Common myeloid progenitor, CD34-positive (primary cell): ENCODE measurements around the gene GPR45.

ENCODE experiments used
- CTCF ChIA-PET: fragments of 350-600 bp; sonication (Branson Sonifier 250); formaldehyde crosslinking; loops from one replicate; lab custom pipeline; 2021; ENCODE audit warnings: antibody characterized with exemption; lab: Charles Lee
- POLR2A ChIA-PET: fragments of 350-600 bp; sonication (Branson Sonifier 250); formaldehyde crosslinking; loops from one replicate; lab custom pipeline; 2021; ENCODE audit warnings: antibody characterized with exemption; lab: Charles Lee
- DNase-seq, 3 donors: peaks; one replicate each; pipeline versions ENCODE4 v3.0.0 to v3.0.0-alpha.2; 2013
- H3K27ac ChIP-seq, 2 experiments: 1 replicate in 1 of 2; 2 replicates in 1 of 2; pipeline ENCODE4 v1.7.0; 2013; ENCODE audit warnings: inconsistent platforms in 2 of 2, low read length in 2 of 2, mild to moderate bottlenecking in 2 of 2, low read depth in 1 of 2, moderate library complexity in 1 of 2; ENCODE audit not compliant: severe bottlenecking in 2 of 2, insufficient read depth in 1 of 2, poor library complexity in 1 of 2
- H3K27me3 ChIP-seq, 5 experiments: replicated peaks in 2 of 5; 1 replicate in 3 of 5; 2 replicates in 2 of 5; pipeline versions ENCODE4 v1.6.1 to v1.7.0; 2013; ENCODE audit warnings: low read length in 4 of 5, mild to moderate bottlenecking in 2 of 5, moderate library complexity in 2 of 5, inconsistent platforms in 1 of 5; ENCODE audit not compliant: insufficient read depth in 5 of 5, control insufficient read depth in 4 of 5
- H3K36me3 ChIP-seq, 4 experiments: 1 replicate in 2 of 4; 2 replicates in 2 of 4; pipeline versions ENCODE4 v1.6.1 to v1.7.0; 2013; ENCODE audit warnings: low read length in 3 of 4, control low read depth in 1 of 4, mild to moderate bottlenecking in 1 of 4; ENCODE audit not compliant: control insufficient read depth in 4 of 4, insufficient read depth in 4 of 4
- H3K4me1 ChIP-seq, 4 experiments: 1 replicate in 3 of 4; 2 replicates in 1 of 4; pipeline versions ENCODE4 v1.6.1 to v1.7.1; 2013; ENCODE audit warnings: low read length in 3 of 4, mild to moderate bottlenecking in 3 of 4, control low read depth in 1 of 4, inconsistent platforms in 1 of 4, moderate library complexity in 1 of 4; ENCODE audit not compliant: control insufficient read depth in 4 of 4, insufficient read depth in 4 of 4; ENCODE audit errors: control extremely low read depth in 1 of 4
- H3K4me3 ChIP-seq, 7 experiments: 1 replicate in 4 of 7; 2 replicates in 3 of 7; pipeline versions ENCODE4 v1.5.1 to v1.7.0; 2013; ENCODE audit warnings: mild to moderate bottlenecking in 7 of 7, low read length in 6 of 7, moderate library complexity in 6 of 7, inconsistent platforms in 2 of 7, low read depth in 2 of 7, control low read depth in 1 of 7; ENCODE audit not compliant: insufficient read depth in 4 of 7, control insufficient read depth in 1 of 7; ENCODE audit errors: extremely low read depth in 1 of 7
- H3K9me3 ChIP-seq, 5 experiments: 1 replicate in 4 of 5; 2 replicates in 1 of 5; pipeline versions ENCODE4 v1.6.1 to v1.7.1; 2013; ENCODE audit warnings: low read length in 4 of 5, mild to moderate bottlenecking in 2 of 5, inconsistent platforms in 1 of 5, low read depth in 1 of 5, moderate library complexity in 1 of 5; ENCODE audit not compliant: control insufficient read depth in 4 of 5, insufficient read depth in 2 of 5; ENCODE audit errors: control extremely low read depth in 1 of 5
- WGBS: methylation state at CpG from one replicate; pipeline ENCODE4 v1.1.5; 2013; ENCODE audit not compliant: insufficient coverage; 5-methylcytosine and 5-hydroxymethylcytosine counted together

The GPR45 gene

GRCh38 chr2:105278654-105279053, 37.1 kb downstream of the GPR45 start:
- no peaks in the 10 kb centered on the region for H3K4me1 ChIP-seq
- H3K9me3 ChIP-seq = no peaks in the 10 kb centered on the region
- no peaks in the 10 kb centered on the region for H3K27me3 ChIP-seq
- CTCF ChIA-PET = interaction anchor here (0.7 to 3.1 kb wide), 4 partner anchors 9 to 68 kb away, joined by 3 to 13 read pairs (median 5); no protein-coding TSS in a partner anchor
- WGBS = 98% methylated on average over 5 of the region's 5 CpGs
- H3K4me3 ChIP-seq = no peak overlapping the region
- DNase-seq = no peak
- POLR2A ChIA-PET = no interaction called here
- no peak overlapping the region for H3K27ac ChIP-seq
- peaks cover 45 to 96% (median 75%) of the 10 kb centered on the region in 4 experiments for H3K36me3 ChIP-seq

GRCh38 chr2:105279126-105279525, 37.6 kb downstream of the GPR45 start:
- DNase-seq = no peak
- Histone ChIP-seq H3K4me1 (no peaks in the 10 kb centered on the region), H3K36me3 (peaks cover 49 to 96% (median 76%) of the 10 kb centered on the region in 4 experiments), H3K27me3 (no peaks in the 10 kb centered on the region), H3K4me3 (no peak overlapping the region), H3K27ac (no peak overlapping the region), H3K9me3 (no peaks in the 10 kb centered on the region)
- 100% methylated on average over 1 of the region's 1 CpG for WGBS
- CTCF ChIA-PET = interaction anchor here (1.8 to 3.1 kb wide), 2 partner anchors 8 to 15 kb away, joined by 7 to 13 read pairs; no protein-coding TSS in a partner anchor
- POLR2A ChIA-PET = interaction anchor here (1.0 kb wide), 1 partner anchor 10 kb away, joined by 4 read pairs; no protein-coding TSS in a partner anchor

GRCh38 chr2:105280281-105280680, 38.7 kb downstream of the GPR45 start:
- DNase-seq = no peak
- WGBS = 99% methylated on average over 10 of the region's 10 CpGs
- Histone ChIP-seq H3K4me3 (no peak overlapping the region), H3K4me1 (no peaks in the 10 kb centered on the region), H3K9me3 (no peaks in the 10 kb centered on the region), H3K27me3 (no peaks in the 10 kb centered on the region), H3K36me3 (peaks cover 54 to 96% (median 78%) of the 10 kb centered on the region in 4 experiments), H3K27ac (no peak overlapping the region)
- CTCF ChIA-PET = interaction anchor here (3.9 kb wide), 1 partner anchor 14 kb away, joined by 22 read pairs; no protein-coding TSS in a partner anchor
- POLR2A ChIA-PET = no interaction called here

DNA sequence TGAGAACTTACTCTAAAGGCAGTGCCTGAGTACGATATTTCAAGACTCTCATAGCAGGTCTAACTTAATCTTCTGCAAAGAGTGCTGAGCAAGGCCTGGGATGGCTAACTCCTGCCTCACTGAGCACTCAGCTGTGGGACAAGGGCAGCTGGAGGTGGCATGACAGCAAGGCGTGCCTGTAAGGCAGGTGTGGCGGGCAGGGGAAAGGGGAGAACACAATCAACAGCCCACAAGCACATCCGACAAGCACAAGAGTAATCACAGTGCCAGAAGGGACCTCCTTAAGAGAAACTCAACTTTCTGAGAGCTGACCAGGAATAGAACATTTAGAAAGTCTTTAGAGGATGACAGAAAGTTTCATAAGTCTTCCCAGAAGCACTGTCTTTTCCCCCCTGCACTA, 42.0 kb downstream of the GPR45 start:
- peaks cover 58 to 93% (median 80%) of the 10 kb centered on the region in 4 experiments for H3K36me3 ChIP-seq
- no peak overlapping the region for H3K27ac ChIP-seq
- H3K4me1 ChIP-seq = no peaks in the 10 kb centered on the region
- H3K9me3 ChIP-seq = no peaks in the 10 kb centered on the region
- no peak overlapping the region for H3K4me3 ChIP-seq
- WGBS = 93% methylated on average over 3 of the region's 4 CpGs
- ChIA-PET POLR2A (no interaction called here), CTCF (interaction anchor here (0.9 to 3.9 kb wide), 2 partner anchors 10 to 11 kb away, joined by 3 to 22 read pairs; no protein-coding TSS in a partner anchor)
- no peak for DNase-seq
- no peaks in the 10 kb centered on the region for H3K27me3 ChIP-seq

DNA sequence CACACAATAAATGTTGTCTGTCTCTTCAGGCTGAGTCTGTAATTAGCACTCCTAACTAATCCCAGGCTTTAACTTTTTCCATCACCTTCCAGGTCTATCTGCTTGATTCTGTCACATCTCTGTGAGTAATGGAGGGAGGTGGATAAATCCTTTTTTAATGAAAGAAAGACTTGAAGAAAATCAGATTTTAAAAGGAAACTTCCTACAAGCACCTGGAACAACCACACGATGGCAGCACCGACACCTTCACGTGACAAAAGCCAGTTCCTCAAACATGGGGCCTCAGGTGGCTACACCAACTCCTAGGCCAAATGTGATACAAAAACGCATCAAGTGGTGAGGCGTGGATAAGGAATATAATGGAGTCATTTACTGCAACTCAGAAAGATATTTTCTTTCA, 46.1 kb downstream of the GPR45 start:
- DNase-seq = peak; percentile 72 to 84 (median 82)
- H3K27ac ChIP-seq = no peak overlapping the region
- 64% methylated on average over 4 of the region's 5 CpGs for WGBS
- no peaks in the 10 kb centered on the region for H3K9me3 ChIP-seq
- CTCF ChIA-PET = interaction anchor here (0.6 to 3.0 kb wide), 14 partner anchors 10 to 59 kb away, joined by 3 to 24 read pairs (median 4); no protein-coding TSS in a partner anchor
- no peaks in the 10 kb centered on the region for H3K27me3 ChIP-seq
- POLR2A ChIA-PET = no interaction called here
- no peak overlapping the region for H3K4me3 ChIP-seq
- no peaks in the 10 kb centered on the region for H3K4me1 ChIP-seq
- peaks cover 38 to 90% (median 73%) of the 10 kb centered on the region in 4 experiments for H3K36me3 ChIP-seq

GRCh38 chr2:105288133-105288532, 46.6 kb downstream of the GPR45 start:
- POLR2A ChIA-PET = no interaction called here
- DNase-seq = no peak
- H3K27me3 ChIP-seq = no peaks in the 10 kb centered on the region
- CTCF ChIA-PET = interaction anchor here (0.9 to 3.0 kb wide), 12 partner anchors 10 to 59 kb away, joined by 3 to 24 read pairs (median 4); no protein-coding TSS in a partner anchor
- no peak overlapping the region for H3K27ac ChIP-seq
- H3K4me3 ChIP-seq = no peak overlapping the region
- peaks cover 40 to 90% (median 73%) of the 10 kb centered on the region in 4 experiments for H3K36me3 ChIP-seq
- no peaks in the 10 kb centered on the region for H3K4me1 ChIP-seq
- no peaks in the 10 kb centered on the region for H3K9me3 ChIP-seq
- WGBS = 100% methylated on average over 3 of the region's 7 CpGs

DNA sequence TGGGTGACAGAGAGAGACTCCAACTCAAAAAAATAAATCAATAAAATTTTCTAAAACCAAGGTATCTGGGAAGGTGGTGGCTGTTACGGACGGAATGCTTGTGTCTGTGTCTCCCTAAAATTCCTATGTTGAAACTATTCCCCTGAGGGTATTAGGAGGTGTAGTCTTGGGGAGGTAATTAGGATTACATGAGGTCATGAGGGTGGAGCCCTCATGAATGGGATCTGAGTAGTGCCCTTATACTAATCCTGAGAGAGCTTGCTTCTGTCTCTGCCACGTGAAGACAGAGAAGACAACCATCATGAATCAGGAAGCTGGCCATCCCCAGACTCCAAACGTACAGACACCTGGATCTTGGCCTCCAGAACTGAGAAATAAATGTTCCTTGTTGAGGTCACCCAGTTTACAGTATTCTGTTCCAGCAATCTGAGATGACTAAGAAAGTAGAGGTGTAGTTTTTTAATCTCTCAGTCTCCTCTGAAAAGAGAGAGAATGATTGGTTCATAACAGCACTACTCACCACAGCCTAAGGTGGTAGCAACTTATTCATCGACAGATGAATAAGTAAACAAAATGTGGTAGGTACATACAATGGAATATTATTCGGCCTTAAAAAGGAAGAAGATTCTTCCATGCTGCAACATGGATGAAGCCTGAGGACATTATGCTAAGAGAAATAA, 49.6 kb downstream of the GPR45 start:
- CTCF ChIA-PET = no interaction called here
- no peaks in the 10 kb centered on the region for H3K9me3 ChIP-seq
- H3K36me3 ChIP-seq = peaks cover 19 to 83% (median 66%) of the 10 kb centered on the region in 4 experiments
- H3K4me1 ChIP-seq = peaks cover 0 to 3% (median 0%) of the 10 kb centered on the region in 4 experiments
- no peak overlapping the region for H3K4me3 ChIP-seq
- DNase-seq = no peak
- H3K27me3 ChIP-seq = no peaks in the 10 kb centered on the region
- no peak overlapping the region for H3K27ac ChIP-seq
- POLR2A ChIA-PET = no interaction called here
- 96% methylated on average over 5 of the region's 6 CpGs for WGBS
